GM19240 (cell line): ENCODE results near the gene FASLG.
"Not testable (repeated sequence)": the region's sequence is repeated elsewhere in the genome, so short reads cannot be mapped to it uniquely, and the experiment has no call there.

Experiments used
- DNase-seq: peaks from one replicate; pipeline ENCODE4 v3.0.0; 2011; ENCODE audit warnings: low spot score; ENCODE audit not compliant: insufficient read length

FASLG gene

GRCh38 chr1:172680733-172681275 is 21.9 kb downstream of the FASLG start:
- no peak for DNase-seq

- no peak for DNase-seq
Measured at GRCh38 chr1:172682812-172683211, 23.9 kb downstream of the FASLG start.

- no peak for DNase-seq
Measured at GRCh38 chr1:172686143-172686542, 27.2 kb downstream of the FASLG start.

- not testable (repeated sequence) for DNase-seq
Measured at GRCh38 chr1:172688428-172689085, 29.7 kb downstream of the FASLG start.

GRCh38 chr1:172690925-172691324 is 32.0 kb downstream of the FASLG start:
- DNase-seq = not testable (repeated sequence)

- DNase-seq = no peak
Measured at GRCh38 chr1:172697534-172698002, 38.7 kb downstream of the FASLG start.

GRCh38 chr1:172698224-172698623 is 39.3 kb downstream of the FASLG start:
- no peak for DNase-seq

- DNase-seq = peak; percentile 17
Measured at GRCh38 chr1:172699111-172699510, 40.2 kb downstream of the FASLG start.

- no peak for DNase-seq
Measured at GRCh38 chr1:172699695-172700227, 40.9 kb downstream of the FASLG start.

- no peak for DNase-seq
Measured at GRCh38 chr1:172700556-172700955, 41.7 kb downstream of the FASLG start.

GRCh38 chr1:172704001-172704400 is 45.1 kb downstream of the FASLG start:
- DNase-seq = no peak

- DNase-seq = no peak
Measured at GRCh38 chr1:172704420-172705210, 45.7 kb downstream of the FASLG start.

GRCh38 chr1:172708452-172708851 is 49.5 kb downstream of the FASLG start:
- DNase-seq = no peak

- DNase-seq = no peak
Measured at GRCh38 chr1:172711558-172711957, 52.7 kb downstream of the FASLG start.

GRCh38 chr1:172713466-172713865 is 54.6 kb downstream of the FASLG start:
- no peak for DNase-seq
